SK-N-SH treated with all-trans-retinoic acid at 6 μM for 48 hours (cell line): ENCODE results near the gene RGS2.

Experiments used
- ATAC-seq: fragments of 200-7000 bp; cut with Tn5 transposase; 3 replicates; pipeline ENCODE4 v1.9.1; 2020; ENCODE audit warnings: mild to moderate bottlenecking, moderate library complexity
- BACH2 ChIP-seq: fragments of 250-450 bp; sonication (Bioruptor Pico); IDR thresholded peaks from 2 replicates; pipeline ENCODE4 v1.9.0; 2021; ENCODE audit warnings: mild to moderate bottlenecking, borderline replicate concordance
- CSDC2 ChIP-seq: fragments of 250-450 bp; sonication (Bioruptor Pico); IDR thresholded peaks from 2 replicates; pipeline ENCODE4 v1.5.0; 2020; ENCODE audit warnings: mild to moderate bottlenecking, moderate library complexity
- ESRRG ChIP-seq: fragments of 250-450 bp; sonication (Bioruptor Pico); IDR thresholded peaks from 2 replicates; pipeline ENCODE4 v1.6.1; 2021; ENCODE audit warnings: mild to moderate bottlenecking
- GLIS3 ChIP-seq: fragments of 250-450 bp; sonication (Bioruptor Pico); IDR thresholded peaks from 2 replicates; pipeline ENCODE4 v1.5.0; 2020; ENCODE audit warnings: mild to moderate bottlenecking, moderate library complexity
- ISL1 ChIP-seq: fragments of 250-450 bp; sonication (Bioruptor Pico); IDR thresholded peaks from 2 replicates; pipeline ENCODE4 v2.1.2; 2022; ENCODE audit warnings: mild to moderate bottlenecking, moderate library complexity
- PPARA ChIP-seq: fragments of 250-450 bp; sonication (Bioruptor Pico); IDR thresholded peaks from 2 replicates; pipeline ENCODE4 v1.5.0; 2020; ENCODE audit warnings: mild to moderate bottlenecking, borderline replicate concordance
- RARB ChIP-seq: fragments of 250-450 bp; sonication (Bioruptor Pico); IDR thresholded peaks from 2 replicates; pipeline ENCODE4 v1.8.0; 2021; ENCODE audit warnings: mild to moderate bottlenecking, moderate library complexity
- TOX ChIP-seq: fragments of 250-450 bp; sonication (Bioruptor Pico); IDR thresholded peaks from 2 replicates; pipeline ENCODE4 v1.8.0; 2021; ENCODE audit warnings: mild to moderate bottlenecking, moderate library complexity, borderline replicate concordance
- ZFP3 ChIP-seq: fragments of 250-450 bp; sonication (Bioruptor Pico); IDR thresholded peaks from 2 replicates; pipeline ENCODE4 v1.5.0; 2020; ENCODE audit warnings: mild to moderate bottlenecking, moderate library complexity
- ZFP30 ChIP-seq: fragments of 450-650 bp; formaldehyde crosslinking; IDR thresholded peaks from 2 replicates; pipeline ENCODE4 v1.5.0; 2022; ENCODE audit warnings: mild to moderate bottlenecking, moderate library complexity
- ZNF565 ChIP-seq: fragments of 450-650 bp; formaldehyde crosslinking; conservative IDR thresholded peaks from 2 replicates; pipeline ENCODE4 v1.5.0; 2020; ENCODE audit warnings: low read depth, mild to moderate bottlenecking, moderate library complexity
- ZNF70 ChIP-seq: fragments of 450-650 bp; formaldehyde crosslinking; IDR thresholded peaks from 2 replicates; pipeline ENCODE4 v1.5.0; 2020; ENCODE audit warnings: mild to moderate bottlenecking, moderate library complexity
- ZNF8 ChIP-seq: fragments of 450-650 bp; formaldehyde crosslinking; IDR thresholded peaks from 2 replicates; pipeline ENCODE4 v1.5.0; 2020; ENCODE audit warnings: mild to moderate bottlenecking, moderate library complexity
- TF ChIP-seq, protein P1 (sequence below): fragments of 250-450 bp; sonication (Bioruptor Pico); IDR thresholded peaks from 2 replicates; pipeline ENCODE4 v1.8.0; 2021; ENCODE audit warnings: low read depth, mild to moderate bottlenecking, moderate library complexity, borderline replicate concordance
- TF ChIP-seq, protein P2 (sequence below): fragments of 250-450 bp; sonication (Bioruptor Pico); IDR thresholded peaks from 2 replicates; pipeline ENCODE4 v1.5.0; 2020; ENCODE audit warnings: mild to moderate bottlenecking, moderate library complexity
- TF ChIP-seq, protein P3 (sequence below): fragments of 250-450 bp; sonication (Bioruptor Pico); IDR thresholded peaks from 2 replicates; pipeline ENCODE4 v1.5.1; 2020; ENCODE audit warnings: low read depth, mild to moderate bottlenecking, moderate library complexity
- TF ChIP-seq, protein P4 (sequence below): fragments of 250-450 bp; sonication (Bioruptor Pico); IDR thresholded peaks from 2 replicates; pipeline ENCODE4 v1.5.1; 2021; ENCODE audit warnings: mild to moderate bottlenecking, moderate library complexity

Gene RGS2

DNA sequence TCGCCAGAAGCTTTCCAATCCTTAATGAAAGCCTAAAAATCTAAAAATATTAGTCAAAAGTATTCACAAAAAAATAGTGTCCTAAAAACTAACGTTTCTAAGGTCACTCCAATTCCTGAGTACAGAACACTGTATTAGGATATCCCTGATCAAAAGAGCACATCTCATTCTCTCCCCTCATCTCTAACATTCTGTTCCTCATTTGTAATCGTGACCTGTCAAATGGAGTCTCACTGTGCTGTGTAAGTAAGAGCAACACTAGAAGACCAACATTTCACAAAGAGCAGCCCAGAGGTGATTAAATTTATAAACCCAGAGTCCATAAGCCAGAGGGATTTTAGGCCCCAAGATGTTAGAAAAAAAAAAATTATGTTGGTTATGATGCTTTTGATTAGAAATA is 26.3 kb downstream of the RGS2 start:
- TF ChIP-seq, protein P1, sequence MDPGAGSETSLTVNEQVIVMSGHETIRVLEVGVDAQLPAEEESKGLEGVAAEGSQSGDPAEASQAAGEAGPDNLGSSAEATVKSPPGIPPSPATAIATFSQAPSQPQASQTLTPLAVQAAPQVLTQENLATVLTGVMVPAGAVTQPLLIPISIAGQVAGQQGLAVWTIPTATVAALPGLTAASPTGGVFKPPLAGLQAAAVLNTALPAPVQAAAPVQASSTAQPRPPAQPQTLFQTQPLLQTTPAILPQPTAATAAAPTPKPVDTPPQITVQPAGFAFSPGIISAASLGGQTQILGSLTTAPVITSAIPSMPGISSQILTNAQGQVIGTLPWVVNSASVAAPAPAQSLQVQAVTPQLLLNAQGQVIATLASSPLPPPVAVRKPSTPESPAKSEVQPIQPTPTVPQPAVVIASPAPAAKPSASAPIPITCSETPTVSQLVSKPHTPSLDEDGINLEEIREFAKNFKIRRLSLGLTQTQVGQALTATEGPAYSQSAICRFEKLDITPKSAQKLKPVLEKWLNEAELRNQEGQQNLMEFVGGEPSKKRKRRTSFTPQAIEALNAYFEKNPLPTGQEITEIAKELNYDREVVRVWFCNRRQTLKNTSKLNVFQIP (CRISPR knock-in tag) = no peak
- no peak for TF ChIP-seq BACH2
- TF ChIP-seq, protein P2, sequence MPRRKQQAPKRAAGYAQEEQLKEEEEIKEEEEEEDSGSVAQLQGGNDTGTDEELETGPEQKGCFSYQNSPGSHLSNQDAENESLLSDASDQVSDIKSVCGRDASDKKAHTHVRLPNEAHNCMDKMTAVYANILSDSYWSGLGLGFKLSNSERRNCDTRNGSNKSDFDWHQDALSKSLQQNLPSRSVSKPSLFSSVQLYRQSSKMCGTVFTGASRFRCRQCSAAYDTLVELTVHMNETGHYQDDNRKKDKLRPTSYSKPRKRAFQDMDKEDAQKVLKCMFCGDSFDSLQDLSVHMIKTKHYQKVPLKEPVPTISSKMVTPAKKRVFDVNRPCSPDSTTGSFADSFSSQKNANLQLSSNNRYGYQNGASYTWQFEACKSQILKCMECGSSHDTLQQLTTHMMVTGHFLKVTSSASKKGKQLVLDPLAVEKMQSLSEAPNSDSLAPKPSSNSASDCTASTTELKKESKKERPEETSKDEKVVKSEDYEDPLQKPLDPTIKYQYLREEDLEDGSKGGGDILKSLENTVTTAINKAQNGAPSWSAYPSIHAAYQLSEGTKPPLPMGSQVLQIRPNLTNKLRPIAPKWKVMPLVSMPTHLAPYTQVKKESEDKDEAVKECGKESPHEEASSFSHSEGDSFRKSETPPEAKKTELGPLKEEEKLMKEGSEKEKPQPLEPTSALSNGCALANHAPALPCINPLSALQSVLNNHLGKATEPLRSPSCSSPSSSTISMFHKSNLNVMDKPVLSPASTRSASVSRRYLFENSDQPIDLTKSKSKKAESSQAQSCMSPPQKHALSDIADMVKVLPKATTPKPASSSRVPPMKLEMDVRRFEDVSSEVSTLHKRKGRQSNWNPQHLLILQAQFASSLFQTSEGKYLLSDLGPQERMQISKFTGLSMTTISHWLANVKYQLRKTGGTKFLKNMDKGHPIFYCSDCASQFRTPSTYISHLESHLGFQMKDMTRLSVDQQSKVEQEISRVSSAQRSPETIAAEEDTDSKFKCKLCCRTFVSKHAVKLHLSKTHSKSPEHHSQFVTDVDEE (CRISPR knock-in tag) = no peak
- TF ChIP-seq, protein P3, sequence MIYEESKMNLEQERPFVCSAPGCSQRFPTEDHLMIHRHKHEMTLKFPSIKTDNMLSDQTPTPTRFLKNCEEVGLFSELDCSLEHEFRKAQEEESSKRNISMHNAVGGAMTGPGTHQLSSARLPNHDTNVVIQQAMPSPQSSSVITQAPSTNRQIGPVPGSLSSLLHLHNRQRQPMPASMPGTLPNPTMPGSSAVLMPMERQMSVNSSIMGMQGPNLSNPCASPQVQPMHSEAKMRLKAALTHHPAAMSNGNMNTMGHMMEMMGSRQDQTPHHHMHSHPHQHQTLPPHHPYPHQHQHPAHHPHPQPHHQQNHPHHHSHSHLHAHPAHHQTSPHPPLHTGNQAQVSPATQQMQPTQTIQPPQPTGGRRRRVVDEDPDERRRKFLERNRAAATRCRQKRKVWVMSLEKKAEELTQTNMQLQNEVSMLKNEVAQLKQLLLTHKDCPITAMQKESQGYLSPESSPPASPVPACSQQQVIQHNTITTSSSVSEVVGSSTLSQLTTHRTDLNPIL = no peak
- no peak for TF ChIP-seq ESRRG (CRISPR knock-in tag)
- TF ChIP-seq CSDC2 (CRISPR knock-in tag) = no peak
- no peak for TF ChIP-seq ZNF70
- TF ChIP-seq ZFP30 (CRISPR knock-in tag) = no peak
- TF ChIP-seq, protein P4, sequence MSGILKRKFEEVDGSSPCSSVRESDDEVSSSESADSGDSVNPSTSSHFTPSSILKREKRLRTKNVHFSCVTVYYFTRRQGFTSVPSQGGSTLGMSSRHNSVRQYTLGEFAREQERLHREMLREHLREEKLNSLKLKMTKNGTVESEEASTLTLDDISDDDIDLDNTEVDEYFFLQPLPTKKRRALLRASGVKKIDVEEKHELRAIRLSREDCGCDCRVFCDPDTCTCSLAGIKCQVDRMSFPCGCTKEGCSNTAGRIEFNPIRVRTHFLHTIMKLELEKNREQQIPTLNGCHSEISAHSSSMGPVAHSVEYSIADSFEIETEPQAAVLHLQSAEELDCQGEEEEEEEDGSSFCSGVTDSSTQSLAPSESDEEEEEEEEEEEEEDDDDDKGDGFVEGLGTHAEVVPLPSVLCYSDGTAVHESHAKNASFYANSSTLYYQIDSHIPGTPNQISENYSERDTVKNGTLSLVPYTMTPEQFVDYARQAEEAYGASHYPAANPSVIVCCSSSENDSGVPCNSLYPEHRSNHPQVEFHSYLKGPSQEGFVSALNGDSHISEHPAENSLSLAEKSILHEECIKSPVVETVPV (CRISPR knock-in tag) = no peak
- TF ChIP-seq ISL1 (CRISPR knock-in tag) = no peak
- no peak for TF ChIP-seq TOX (CRISPR knock-in tag)
- no peak for TF ChIP-seq PPARA (CRISPR knock-in tag)
- TF ChIP-seq ZFP3 (CRISPR knock-in tag) = no peak
- ATAC-seq = no peak

DNA sequence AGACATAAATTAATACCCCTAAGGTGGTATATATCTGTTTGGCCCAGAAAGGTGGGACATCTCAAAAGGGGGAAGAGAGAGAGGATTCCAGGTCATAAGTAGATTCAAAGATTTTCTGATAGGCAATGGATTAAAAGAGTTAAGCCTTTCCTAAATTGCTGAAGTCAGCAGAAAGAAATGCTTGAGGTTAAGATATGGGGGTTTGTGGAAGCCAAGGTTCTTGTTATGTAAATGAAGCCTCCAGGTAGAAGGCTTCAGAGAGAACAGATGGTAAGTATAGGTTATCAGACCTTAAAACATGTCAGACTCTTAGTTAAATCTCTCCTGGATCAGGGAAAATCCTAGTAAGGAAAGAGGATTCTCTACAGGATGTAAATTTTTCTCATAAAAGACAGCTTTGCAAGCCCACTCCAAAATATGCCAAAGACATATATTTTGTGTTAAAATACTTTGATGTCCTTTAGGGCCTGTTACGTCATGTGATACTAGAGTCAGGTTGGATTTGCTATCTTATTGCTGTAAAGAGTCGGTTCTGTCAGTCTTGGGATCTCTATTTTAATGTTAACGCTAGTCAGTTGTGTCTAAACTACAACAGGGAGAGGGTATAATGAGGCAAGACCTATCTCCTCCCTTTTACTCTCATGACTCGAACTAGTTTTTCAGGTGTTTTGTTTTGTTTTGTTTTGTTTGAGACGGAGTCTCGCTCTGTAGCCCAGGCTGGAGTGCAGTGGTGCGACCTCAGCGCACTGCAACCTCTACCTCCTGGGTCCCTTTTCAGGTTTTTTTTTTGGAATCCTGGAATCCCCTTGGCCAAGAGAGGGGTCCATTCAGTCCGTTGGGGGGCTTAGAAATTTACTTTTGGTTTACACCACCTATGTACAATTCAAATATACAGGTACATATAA is 30.6 kb downstream of the RGS2 start:
- ATAC-seq = no peak

More for the DNA sequence above, 30.6 kb downstream of the RGS2 start:
- TF ChIP-seq ZFP3 (CRISPR knock-in tag) (no peak), CSDC2 (CRISPR knock-in tag) (no peak), ISL1 (CRISPR knock-in tag) (no peak), ZNF8 (CRISPR knock-in tag) (no peak), ZNF565 (CRISPR knock-in tag) (no peak), ZFP30 (CRISPR knock-in tag) (no peak), ZNF70 (no peak), ESRRG (CRISPR knock-in tag) (no peak), GLIS3 (CRISPR knock-in tag) (no peak), BACH2 (no peak), RARB (CRISPR knock-in tag) (no peak), TOX (CRISPR knock-in tag) (no peak)
- TF ChIP-seq, protein P3 = no peak
- TF ChIP-seq, protein P4 (CRISPR knock-in tag) = no peak
